Duodenal mucosa (tissue), 2 donors: ENCODE results near the gene FAM236C.
"Not testable (repeated sequence)": the region's sequence is repeated elsewhere in the genome, so short reads cannot be mapped to it uniquely, and the experiment has no call there.

Source experiments
- H3K27ac ChIP-seq: one replicate; pipeline ENCODE4 v1.7.0; 2013; ENCODE audit warnings: low read depth, low read length
- H3K27me3 ChIP-seq, 2 donors: one replicate each; pipeline ENCODE4 v1.7.0; 2013; ENCODE audit warnings: low read length in 2 of 2, control low read depth in 1 of 2; ENCODE audit not compliant: insufficient read depth in 2 of 2, control insufficient read depth in 1 of 2
- H3K36me3 ChIP-seq, 2 donors: one replicate each; pipeline ENCODE4 v1.7.0; 2013; ENCODE audit warnings: low read length in 2 of 2, control low read depth in 1 of 2; ENCODE audit not compliant: insufficient read depth in 2 of 2, control insufficient read depth in 1 of 2
- H3K4me1 ChIP-seq, 2 donors: one replicate each; pipeline ENCODE4 v1.7.0; 2013; ENCODE audit warnings: low read length in 2 of 2, control low read depth in 1 of 2; ENCODE audit not compliant: insufficient read depth in 2 of 2, control insufficient read depth in 1 of 2
- H3K4me3 ChIP-seq, 2 donors: one replicate each; pipeline ENCODE4 v1.7.0; 2013; ENCODE audit warnings: low read length in 2 of 2, low read depth in 1 of 2
- H3K9ac ChIP-seq, 2 donors: one replicate each; pipeline ENCODE4 v1.7.0; 2013; ENCODE audit warnings: low read length in 2 of 2, low read depth in 1 of 2
- H3K9me3 ChIP-seq, 2 donors: one replicate each; pipeline ENCODE4 v1.7.0; 2013; ENCODE audit warnings: low read length in 2 of 2, control low read depth in 1 of 2; ENCODE audit not compliant: control insufficient read depth in 1 of 2

The FAM236C gene

GRCh38 chrX:72912315-72912714 is at the start of gene FAM236C:
TSS of gene FAM236C (plus strand) at chrX:72912615. CDS start at chrX:72912715, 100 bp downstream.
- H3K9ac ChIP-seq, H3K4me1 ChIP-seq, H3K36me3 ChIP-seq, H3K27me3 ChIP-seq, H3K4me3 ChIP-seq, H3K9me3 ChIP-seq, H3K27ac ChIP-seq: not testable (repeated sequence)

- H3K4me1 ChIP-seq, H3K27ac ChIP-seq, H3K9me3 ChIP-seq, H3K9ac ChIP-seq, H3K4me3 ChIP-seq, H3K27me3 ChIP-seq, H3K36me3 ChIP-seq: not testable (repeated sequence)
These were observed 29.5 kb upstream of the FAM236C start for GRCh38 chrX:72882898-72883297.

- not testable (repeated sequence) for H3K27ac ChIP-seq, H3K27me3 ChIP-seq, H3K36me3 ChIP-seq, H3K4me3 ChIP-seq, H3K9ac ChIP-seq, H3K4me1 ChIP-seq, H3K9me3 ChIP-seq
These were observed 22.7 kb upstream of the FAM236C start for GRCh38 chrX:72889740-72890139.

- H3K9ac ChIP-seq, H3K9me3 ChIP-seq, H3K36me3 ChIP-seq, H3K4me3 ChIP-seq, H3K27me3 ChIP-seq, H3K4me1 ChIP-seq, H3K27ac ChIP-seq: not testable (repeated sequence)
These were observed 3.7 kb downstream of the FAM236C start for GRCh38 chrX:72916096-72916495.

- not testable (repeated sequence) for H3K27ac ChIP-seq, H3K4me1 ChIP-seq
These were observed 19.9 kb downstream of the FAM236C start for GRCh38 chrX:72932283-72932682.

GRCh38 chrX:72936455-72936854 is 24.0 kb downstream of the FAM236C start:
- not testable (repeated sequence) for H3K4me3 ChIP-seq

More at GRCh38 chrX:72932283-72932682, 19.9 kb downstream of the FAM236C start:
- not testable (repeated sequence) for H3K36me3 ChIP-seq, H3K9me3 ChIP-seq, H3K9ac ChIP-seq, H3K4me3 ChIP-seq, H3K27me3 ChIP-seq

GRCh38 chrX:72936882-72937455 is 24.6 kb downstream of the FAM236C start:
- H3K4me1 ChIP-seq, H3K9ac ChIP-seq, H3K36me3 ChIP-seq, H3K4me3 ChIP-seq, H3K27me3 ChIP-seq, H3K27ac ChIP-seq, H3K9me3 ChIP-seq: not testable (repeated sequence)

More at GRCh38 chrX:72936455-72936854, 24.0 kb downstream of the FAM236C start:
- not testable (repeated sequence) for H3K9ac ChIP-seq, H3K9me3 ChIP-seq, H3K36me3 ChIP-seq, H3K27ac ChIP-seq, H3K4me1 ChIP-seq, H3K27me3 ChIP-seq

- not testable (repeated sequence) for H3K9ac ChIP-seq, H3K4me1 ChIP-seq, H3K9me3 ChIP-seq, H3K27ac ChIP-seq, H3K36me3 ChIP-seq, H3K27me3 ChIP-seq, H3K4me3 ChIP-seq
These were observed 25.5 kb downstream of the FAM236C start, which contains the start of gene FAM236A for GRCh38 chrX:72937906-72938305. TSS of gene FAM236A (plus strand) at chrX:72938206. CDS start at chrX:72938263, 57 bp downstream.

- not testable (repeated sequence) for H3K4me3 ChIP-seq, H3K27me3 ChIP-seq, H3K9ac ChIP-seq, H3K4me1 ChIP-seq, H3K36me3 ChIP-seq, H3K27ac ChIP-seq, H3K9me3 ChIP-seq
These were observed 29.9 kb downstream of the FAM236C start for GRCh38 chrX:72942272-72942671.

- H3K9ac ChIP-seq, H3K27ac ChIP-seq, H3K4me1 ChIP-seq, H3K9me3 ChIP-seq, H3K36me3 ChIP-seq, H3K4me3 ChIP-seq, H3K27me3 ChIP-seq: not testable (repeated sequence)
These were observed 30.8 kb downstream of the FAM236C start for GRCh38 chrX:72943035-72943818.
